Upper lobe of left lung (tissue), 4 donors: ENCODE results near the gene TSPYL1.

Experiments
- EP300 ChIP-seq, 4 donors: sonication (generic); formaldehyde crosslinking; IDR thresholded peaks; one replicate each; pipeline ENCODE4 v1.5.1; 2017; ENCODE audit warnings: antibody characterized with exemption in 4 of 4, control low read depth in 2 of 4
- TF ChIP-seq, protein P1 (sequence below), 6 experiments: fragments of 450-650 bp in 4 of 6; fragments of 200-600 bp in 2 of 6; sonication (generic) in 2 of 6; IDR thresholded peaks; one replicate each; pipeline ENCODE4 v1.5.1; 2016 to 2019; ENCODE audit warnings: antibody characterized with exemption in 6 of 6

DNA sequence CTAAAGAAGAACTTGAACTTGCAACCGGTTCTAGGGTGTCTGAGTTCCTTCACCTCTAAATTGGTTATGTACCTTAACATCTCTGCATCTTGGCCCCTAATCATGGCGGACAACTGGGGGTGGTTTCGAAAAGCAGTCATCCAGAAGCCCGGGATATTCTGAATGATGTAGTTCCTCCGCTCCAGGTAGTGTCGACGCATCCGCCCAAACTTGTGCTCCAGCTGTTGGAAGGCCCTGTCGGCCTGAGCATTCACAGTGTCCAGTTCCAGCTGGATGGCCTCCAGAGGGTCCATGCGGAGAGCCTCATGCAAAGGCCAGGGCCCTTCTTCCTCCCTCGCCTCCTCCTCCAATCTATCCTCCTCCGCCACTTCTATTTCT, 887 bp downstream of the TSPYL1 start:
- TF ChIP-seq EP300 (IDR thresholded peaks at IDR 0.05), result no peak
- TF ChIP-seq, protein P1, sequence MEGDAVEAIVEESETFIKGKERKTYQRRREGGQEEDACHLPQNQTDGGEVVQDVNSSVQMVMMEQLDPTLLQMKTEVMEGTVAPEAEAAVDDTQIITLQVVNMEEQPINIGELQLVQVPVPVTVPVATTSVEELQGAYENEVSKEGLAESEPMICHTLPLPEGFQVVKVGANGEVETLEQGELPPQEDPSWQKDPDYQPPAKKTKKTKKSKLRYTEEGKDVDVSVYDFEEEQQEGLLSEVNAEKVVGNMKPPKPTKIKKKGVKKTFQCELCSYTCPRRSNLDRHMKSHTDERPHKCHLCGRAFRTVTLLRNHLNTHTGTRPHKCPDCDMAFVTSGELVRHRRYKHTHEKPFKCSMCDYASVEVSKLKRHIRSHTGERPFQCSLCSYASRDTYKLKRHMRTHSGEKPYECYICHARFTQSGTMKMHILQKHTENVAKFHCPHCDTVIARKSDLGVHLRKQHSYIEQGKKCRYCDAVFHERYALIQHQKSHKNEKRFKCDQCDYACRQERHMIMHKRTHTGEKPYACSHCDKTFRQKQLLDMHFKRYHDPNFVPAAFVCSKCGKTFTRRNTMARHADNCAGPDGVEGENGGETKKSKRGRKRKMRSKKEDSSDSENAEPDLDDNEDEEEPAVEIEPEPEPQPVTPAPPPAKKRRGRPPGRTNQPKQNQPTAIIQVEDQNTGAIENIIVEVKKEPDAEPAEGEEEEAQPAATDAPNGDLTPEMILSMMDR (IDR thresholded peaks at IDR 0.05), result no peak
